GM21529 (cell line): Measurements from ENCODE around the gene DOCK1.

Experiments
- ATAC-seq: cut with Tn5 transposase; IDR thresholded peaks from one replicate; pipeline ENCODE4 v1.9.1; 2021; ENCODE audit not compliant: unreplicated experiment

The DOCK1 gene

DNA sequence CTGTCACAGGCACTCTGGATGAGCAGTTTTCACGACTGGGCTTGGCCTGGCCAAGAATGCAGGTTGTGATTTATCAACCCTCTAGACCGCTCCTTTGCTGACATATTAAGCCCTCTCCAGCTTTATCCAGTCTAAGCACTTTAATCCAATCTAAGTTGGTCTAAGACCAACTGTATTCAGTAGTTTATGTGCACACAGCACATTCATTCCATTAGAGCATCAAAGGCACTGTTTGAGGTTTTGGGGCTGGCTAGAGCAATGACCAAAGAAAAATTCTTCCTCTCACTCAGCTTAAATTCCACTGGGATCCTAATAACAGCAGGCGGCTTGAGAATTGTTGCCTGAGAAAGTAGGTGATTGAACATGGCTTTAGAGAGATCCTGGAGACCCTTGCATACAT, 467.1 kb downstream of the DOCK1 start:
- no peak for ATAC-seq

GRCh38 chr10:127374074-127374680, 468.9 kb downstream of the DOCK1 start:
- ATAC-seq: no peak

- ATAC-seq: no peak
Measured at GRCh38 chr10:127374901-127375300, 469.7 kb downstream of the DOCK1 start.

GRCh38 chr10:127375461-127375860, 470.2 kb downstream of the DOCK1 start:
- no peak for ATAC-seq

GRCh38 chr10:127376071-127376470, 470.8 kb downstream of the DOCK1 start:
- no peak for ATAC-seq

DNA sequence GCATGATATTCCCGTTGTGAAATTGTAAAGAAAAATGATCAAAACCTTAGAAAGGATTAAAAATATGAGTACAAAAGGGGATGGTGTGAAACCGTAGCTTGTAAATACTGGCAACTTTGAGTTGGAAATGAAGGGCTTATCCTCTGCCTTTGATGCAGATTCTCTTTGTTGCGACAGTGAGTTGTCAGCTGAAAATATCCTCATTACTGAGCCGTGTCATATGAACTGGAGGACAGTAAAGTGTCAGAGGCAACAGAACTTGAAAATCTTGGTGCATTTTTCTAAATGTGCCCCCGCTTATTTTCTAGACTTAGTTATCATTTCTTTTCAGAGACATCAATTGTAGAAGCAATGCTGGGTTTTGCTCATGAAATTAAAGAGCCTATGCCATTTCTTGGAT, 473.4 kb downstream of the DOCK1 start:
- no peak for ATAC-seq

DNA sequence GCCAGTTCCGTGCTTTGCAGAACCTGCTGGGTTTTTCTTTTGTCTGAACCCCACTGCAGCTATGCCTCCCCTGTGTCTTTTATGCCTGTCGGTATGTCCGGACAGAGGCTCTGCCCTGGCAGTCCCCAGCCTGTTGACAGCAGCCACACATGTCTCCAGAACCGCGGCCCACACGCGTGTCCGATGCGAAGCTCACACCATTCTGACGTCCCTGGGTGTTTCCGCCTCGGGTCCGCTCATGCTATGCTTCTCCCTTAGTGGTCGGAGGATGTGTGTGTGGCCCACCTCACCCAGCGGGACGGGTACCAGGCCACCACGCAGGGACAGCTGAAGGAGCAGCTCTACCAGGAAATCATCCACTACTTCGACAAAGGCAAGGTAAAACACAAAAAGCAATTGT, 479.3 kb downstream of the DOCK1 start:
- ATAC-seq: no peak

- no peak for ATAC-seq
Measured at GRCh38 chr10:127385066-127385465, 479.8 kb downstream of the DOCK1 start.

- no peak for ATAC-seq
Measured at GRCh38 chr10:127386606-127387327, 481.5 kb downstream of the DOCK1 start.

DNA sequence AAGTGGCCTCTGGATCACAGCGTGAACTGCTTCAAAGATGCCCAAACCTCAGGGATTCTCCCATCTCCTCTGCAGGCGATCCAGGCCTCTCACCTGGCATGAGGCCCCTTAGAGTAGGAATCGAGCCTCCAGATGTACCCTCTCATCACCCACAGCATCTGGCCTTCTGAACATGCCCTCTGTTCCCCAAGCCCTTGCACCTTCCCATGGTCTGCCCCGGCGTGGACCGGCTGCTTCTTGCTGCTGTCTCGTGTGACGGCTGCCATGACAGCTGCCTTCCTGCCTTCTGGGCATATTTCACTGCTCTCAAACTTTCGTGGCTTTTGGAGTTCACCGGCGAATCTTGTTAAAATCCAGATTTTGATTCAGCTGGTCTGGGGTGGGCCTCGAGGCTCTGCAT, 486.6 kb downstream of the DOCK1 start:
- ATAC-seq: no peak

GRCh38 chr10:127392351-127393235, 487.4 kb downstream of the DOCK1 start:
- ATAC-seq: no peak

- no peak for ATAC-seq
Measured at GRCh38 chr10:127398140-127398970, 493.1 kb downstream of the DOCK1 start.

GRCh38 chr10:127398971-127399365, 493.7 kb downstream of the DOCK1 start:
- ATAC-seq: no peak

GRCh38 chr10:127399668-127400067, 494.4 kb downstream of the DOCK1 start:
- no peak for ATAC-seq

GRCh38 chr10:127400216-127400615, 495.0 kb downstream of the DOCK1 start:
- no peak for ATAC-seq

- no peak for ATAC-seq
Measured at GRCh38 chr10:127402596-127403409, 497.6 kb downstream of the DOCK1 start.

GRCh38 chr10:127405221-127405620, 500.0 kb downstream of the DOCK1 start:
- no peak for ATAC-seq

DNA sequence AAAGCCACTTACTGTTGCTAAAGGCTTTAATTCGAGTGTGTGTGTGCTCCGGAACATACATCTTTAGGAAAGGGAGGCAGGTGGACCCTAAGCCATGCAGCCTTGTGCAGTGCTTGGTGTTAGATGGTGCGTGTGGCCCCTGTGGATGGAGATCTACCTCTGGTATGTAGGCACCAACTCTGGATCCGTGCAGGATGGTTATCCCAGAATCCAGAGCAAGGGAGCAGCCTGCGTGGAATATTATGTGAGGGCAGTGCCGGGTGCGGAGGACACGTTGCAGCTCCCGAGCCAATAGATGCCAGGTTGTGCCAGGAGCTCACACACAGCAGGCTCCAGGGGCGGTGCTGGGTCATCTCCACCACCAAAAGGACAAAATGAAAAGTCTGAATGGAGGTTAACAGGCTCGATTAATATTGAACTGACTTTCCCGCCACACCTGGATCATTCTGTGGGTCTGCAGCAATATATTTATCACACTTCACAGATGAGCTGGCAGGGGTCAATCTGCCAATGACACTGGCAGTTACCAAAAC, 500.9 kb downstream of the DOCK1 start:
- ATAC-seq: no peak

GRCh38 chr10:127407551-127407950, 502.3 kb downstream of the DOCK1 start:
- ATAC-seq: no peak
